MM.1S (cell line): ENCODE results near the gene HHIPL1.

Source experiments
- DNase-seq: peaks from one replicate; pipeline ENCODE4 v3.0.0-alpha.2; 2015
- H2AFZ ChIP-seq: fragments of 300-600 bp; sonication (generic); 2 replicates; pipeline ENCODE4 v1.6.0; 2016; ENCODE audit warnings: antibody characterized with exemption, low read length
- H3F3A ChIP-seq: fragments of 300-600 bp; sonication (generic); 2 replicates; pipeline ENCODE4 v1.6.1; 2016; ENCODE audit warnings: mild to moderate bottlenecking, antibody characterized with exemption, low read length, moderate library complexity, mixed read lengths; ENCODE audit not compliant: insufficient read depth
- H3K27ac ChIP-seq: fragments of 300-600 bp; sonication (generic); 2 replicates; pipeline ENCODE4 v1.5.1; 2016; ENCODE audit warnings: mild to moderate bottlenecking, low read length
- H3K27me3 ChIP-seq: fragments of 300-600 bp; sonication (generic); replicated peaks from 2 replicates; pipeline ENCODE4 v1.6.0; 2016; ENCODE audit warnings: low read length; ENCODE audit not compliant: insufficient read depth
- H3K36me3 ChIP-seq: fragments of 300-600 bp; sonication (generic); replicated peaks from 2 replicates; pipeline ENCODE4 v1.6.1; 2016; ENCODE audit warnings: mild to moderate bottlenecking, low read length, mixed read lengths; ENCODE audit not compliant: insufficient read depth
- H3K4me1 ChIP-seq: fragments of 300-600 bp; sonication (generic); 2 replicates; pipeline ENCODE4 v1.6.1; 2016; ENCODE audit warnings: low read length, mixed read lengths
- H3K4me2 ChIP-seq: fragments of 300-600 bp; sonication (generic); 2 replicates; pipeline ENCODE4 v1.6.0; 2016; ENCODE audit warnings: low read depth, low read length
- H3K4me3 ChIP-seq: fragments of 300-600 bp; sonication (generic); 2 replicates; pipeline ENCODE4 v1.5.1; 2016; ENCODE audit warnings: low read length, mixed read lengths
- H3K79me2 ChIP-seq: fragments of 300-600 bp; sonication (generic); 2 replicates; pipeline ENCODE4 v1.6.1; 2016; ENCODE audit warnings: mixed run types, low read length, mixed read lengths
- H3K9ac ChIP-seq: fragments of 300-600 bp; sonication (generic); 2 replicates; pipeline ENCODE4 v1.6.1; 2016; ENCODE audit warnings: low read length, mixed read lengths
- H3K9me2 ChIP-seq: fragments of 300-600 bp; sonication (generic); replicated peaks from 2 replicates; pipeline ENCODE4 v1.6.1; 2016; ENCODE audit warnings: mild to moderate bottlenecking, low read length, mixed read lengths; ENCODE audit not compliant: insufficient read depth
- H3K9me3 ChIP-seq: fragments of 300-600 bp; sonication (generic); replicated peaks from 2 replicates; pipeline ENCODE4 v1.6.1; 2016; ENCODE audit warnings: mild to moderate bottlenecking, low read length, mixed read lengths; ENCODE audit not compliant: insufficient read depth
- H4K20me1 ChIP-seq: fragments of 300-600 bp; sonication (generic); 2 replicates; pipeline ENCODE4 v1.6.1; 2016; ENCODE audit warnings: mild to moderate bottlenecking, low read length, moderate library complexity, mixed read lengths; ENCODE audit not compliant: insufficient read depth
- EZH2 ChIP-seq: fragments of 300-600 bp; sonication (generic); optimal IDR thresholded peaks from 2 replicates; pipeline ENCODE3; 2017; ENCODE audit warnings: low read depth, mild to moderate bottlenecking, antibody characterized with exemption, low read length, mixed read lengths
- EZH2phosphoT487 ChIP-seq: fragments of 300-600 bp; sonication (generic); IDR thresholded peaks from 2 replicates; pipeline ENCODE4 v1.6.1; 2018; ENCODE audit warnings: antibody characterized with exemption, low read length
- TF ChIP-seq, protein P1 (sequence below): fragments of 300-600 bp; sonication (generic); IDR thresholded peaks from 2 replicates; pipeline ENCODE4 v1.5.1; 2016; ENCODE audit warnings: antibody characterized with exemption, low read length, mixed read lengths

HHIPL1 gene

GRCh38 chr14:99683619-99684409 lies 38.9 kb downstream of the HHIPL1 start, which contains the start of gene CYP46A1:
TSS of gene CYP46A1 (plus strand) at chr14:99684298. CDS start at chr14:99684418, 120 bp downstream.
- Histone ChIP-seq H3K4me1 (no peaks in the 10 kb centered on the region), H3F3A (no peaks in the 10 kb centered on the region), H3K4me3 (peak within 1 kb of the TSS; percentile 80), H3K27ac (peak within 1 kb of the TSS; percentile 33; the same call in 1 of the 2 replicates), H4K20me1 (no peaks in the 10 kb centered on the region), H2AFZ (peak within 1 kb of the TSS; percentile 90), H3K27me3 (no peaks in the 10 kb centered on the region), H3K9me3 (no peaks in the 10 kb centered on the region), H3K9me2 (no peaks in the 10 kb centered on the region), H3K79me2 (no peaks in the 10 kb centered on the region), H3K4me2 (peak within 1 kb of the TSS; percentile 89), H3K36me3 (no peaks in the 10 kb centered on the region), H3K9ac (peak within 1 kb of the TSS; percentile 72)
- peak; percentile 95 for DNase-seq
- no peak for TF ChIP-seq EZH2phosphoT487
- TF ChIP-seq, protein P1, sequence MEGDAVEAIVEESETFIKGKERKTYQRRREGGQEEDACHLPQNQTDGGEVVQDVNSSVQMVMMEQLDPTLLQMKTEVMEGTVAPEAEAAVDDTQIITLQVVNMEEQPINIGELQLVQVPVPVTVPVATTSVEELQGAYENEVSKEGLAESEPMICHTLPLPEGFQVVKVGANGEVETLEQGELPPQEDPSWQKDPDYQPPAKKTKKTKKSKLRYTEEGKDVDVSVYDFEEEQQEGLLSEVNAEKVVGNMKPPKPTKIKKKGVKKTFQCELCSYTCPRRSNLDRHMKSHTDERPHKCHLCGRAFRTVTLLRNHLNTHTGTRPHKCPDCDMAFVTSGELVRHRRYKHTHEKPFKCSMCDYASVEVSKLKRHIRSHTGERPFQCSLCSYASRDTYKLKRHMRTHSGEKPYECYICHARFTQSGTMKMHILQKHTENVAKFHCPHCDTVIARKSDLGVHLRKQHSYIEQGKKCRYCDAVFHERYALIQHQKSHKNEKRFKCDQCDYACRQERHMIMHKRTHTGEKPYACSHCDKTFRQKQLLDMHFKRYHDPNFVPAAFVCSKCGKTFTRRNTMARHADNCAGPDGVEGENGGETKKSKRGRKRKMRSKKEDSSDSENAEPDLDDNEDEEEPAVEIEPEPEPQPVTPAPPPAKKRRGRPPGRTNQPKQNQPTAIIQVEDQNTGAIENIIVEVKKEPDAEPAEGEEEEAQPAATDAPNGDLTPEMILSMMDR = no peak
- no peak for TF ChIP-seq EZH2

DNA sequence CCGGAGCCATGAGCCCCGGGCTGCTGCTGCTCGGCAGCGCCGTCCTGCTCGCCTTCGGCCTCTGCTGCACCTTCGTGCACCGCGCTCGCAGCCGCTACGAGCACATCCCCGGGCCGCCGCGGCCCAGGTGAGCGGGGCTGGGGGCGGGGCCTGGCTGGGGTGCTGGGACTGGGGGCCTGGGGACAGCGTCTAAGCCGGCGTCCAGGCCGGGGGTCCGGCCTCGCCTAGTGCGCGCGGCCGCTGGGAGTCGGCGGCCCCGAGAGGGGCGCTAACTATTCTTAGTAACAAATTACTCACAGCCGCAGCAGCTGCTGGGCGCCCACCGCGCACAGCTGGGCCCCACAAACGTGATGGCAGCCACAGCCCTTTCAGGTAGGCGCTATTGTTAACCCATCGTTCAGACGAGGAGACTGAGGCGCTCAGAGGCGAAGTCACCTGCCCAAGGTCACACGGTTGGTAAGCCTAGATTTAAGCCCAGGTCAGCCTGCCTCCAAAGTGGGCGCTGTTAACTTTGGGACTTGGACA lies 39.5 kb downstream of the HHIPL1 start:
- no peak overlapping the region for H3K27ac ChIP-seq
- H3K36me3 ChIP-seq = no peaks in the 10 kb centered on the region
- TF ChIP-seq, protein P1 = no peak
- no peak for TF ChIP-seq EZH2phosphoT487
- TF ChIP-seq EZH2 = no peak
- H3K9me2 ChIP-seq = no peaks in the 10 kb centered on the region
- H4K20me1 ChIP-seq = no peaks in the 10 kb centered on the region
- H3K9ac ChIP-seq = peak overlapping the region; percentile 18; the same call in 1 of the 2 replicates
- H3K4me2 ChIP-seq = peak overlapping the region; percentile 66; the same call in 1 of the 2 replicates
- H3F3A ChIP-seq = no peaks in the 10 kb centered on the region
- DNase-seq = no peak
- no peaks in the 10 kb centered on the region for H3K9me3 ChIP-seq
- H2AFZ ChIP-seq = 0 out of 2 replicates have a peak overlapping the region, but pooled peaks have one; percentile 23
- H3K4me3 ChIP-seq = peak overlapping the region; percentile 49
- H3K4me1 ChIP-seq = no peaks in the 10 kb centered on the region
- H3K27me3 ChIP-seq = no peaks in the 10 kb centered on the region
- no peaks in the 10 kb centered on the region for H3K79me2 ChIP-seq

DNA sequence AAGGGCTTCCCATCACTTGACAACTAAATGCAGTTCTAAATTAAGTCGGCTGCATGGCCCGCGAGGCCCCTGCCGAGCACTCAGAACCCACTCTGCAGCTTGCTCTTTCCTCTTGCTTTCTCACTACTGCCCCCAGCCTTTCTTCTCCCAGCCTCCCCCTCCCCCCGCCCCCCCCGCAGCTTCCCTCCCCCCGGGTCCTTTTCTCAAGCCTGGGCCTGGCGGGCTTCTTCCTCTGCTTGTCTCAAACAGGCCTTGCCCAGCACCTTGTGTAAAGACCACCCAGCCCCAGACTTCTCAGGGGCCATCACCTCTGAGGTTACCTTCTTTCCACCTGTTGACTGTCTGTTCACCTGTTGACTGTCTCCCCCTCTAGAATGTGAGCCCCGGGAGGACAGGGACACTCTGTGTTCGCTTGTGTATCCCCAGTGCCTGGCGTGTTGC lies 40.2 kb downstream of the HHIPL1 start:
- no peak for DNase-seq
- Histone ChIP-seq H3K79me2 (no peaks in the 10 kb centered on the region), H3K4me1 (no peaks in the 10 kb centered on the region), H3K9me3 (no peaks in the 10 kb centered on the region), H3K4me3 (no peak overlapping the region), H3K4me2 (no peak overlapping the region), H4K20me1 (no peaks in the 10 kb centered on the region), H2AFZ (no peak overlapping the region), H3K36me3 (no peaks in the 10 kb centered on the region), H3K9ac (no peak overlapping the region), H3K9me2 (no peaks in the 10 kb centered on the region), H3F3A (no peaks in the 10 kb centered on the region), H3K27ac (no peak overlapping the region), H3K27me3 (no peaks in the 10 kb centered on the region)
- TF ChIP-seq EZH2 (no peak), EZH2phosphoT487 (no peak)
- TF ChIP-seq, protein P1 = no peak
